PC-3 (cell line): ENCODE data around the gene SOCS6. TPM values are rescaled to one million over a fixed set of nuclear protein-coding genes. Genes with fewer than 3 reads are reported as not detected.
"Not testable (repeated sequence)": the region's sequence is repeated elsewhere in the genome, so short reads cannot be mapped to it uniquely, and the experiment has no call there.

ENCODE experiments used
- ATAC-seq: fragments of 200-7000 bp; cut with Tn5 transposase; 2 replicates; pipeline ENCODE4 v1.9.1; 2020; ENCODE audit warnings: mild to moderate bottlenecking, moderate library complexity
- BruUV-seq: library from RNA; stranded (reverse); fragments of 400-500 nt; replicated peaks from 2 replicates; lab custom pipeline; 2021; lab: Mats Ljungman, UMichigan
- CTCF ChIA-PET: fragments of 300-600 bp; sonication (Branson Sonifier 250); formaldehyde crosslinking; loops from one replicate; lab custom pipeline; 2022; ENCODE audit warnings: antibody characterized with exemption; lab: Charles Lee
- POLR2A ChIA-PET: fragments of 300-600 bp; sonication (Branson Sonifier 250); formaldehyde crosslinking; loops from one replicate; lab custom pipeline; 2022; ENCODE audit warnings: antibody characterized with exemption; ENCODE audit not compliant: unreplicated experiment; lab: Charles Lee
- DNase-seq: peaks from one replicate; pipeline ENCODE4 v3.0.0-alpha.2; 2015
- H2AFZ ChIP-seq: fragments of 300-600 bp; sonication (generic); 2 replicates; pipeline ENCODE4 v1.6.0; 2016; ENCODE audit warnings: antibody characterized with exemption, low read length
- H3F3A ChIP-seq: fragments of 300-600 bp; sonication (generic); one replicate; pipeline ENCODE4 v1.6.0; 2017; ENCODE audit warnings: antibody characterized with exemption, low read length, control low read depth, mild to moderate bottlenecking; ENCODE audit not compliant: unreplicated experiment
- H3K27ac ChIP-seq: fragments of 300-600 bp; sonication (generic); 2 replicates; pipeline ENCODE4 v1.5.1; 2016; ENCODE audit warnings: mild to moderate bottlenecking, low read length
- H3K27me3 ChIP-seq: fragments of 300-600 bp; sonication (generic); 2 replicates; pipeline ENCODE4 v1.6.1; 2016; ENCODE audit warnings: low read length, mixed read lengths
- H3K36me3 ChIP-seq: fragments of 300-600 bp; sonication (generic); 2 replicates; pipeline ENCODE4 v1.6.1; 2016; ENCODE audit warnings: low read depth, mixed run types, low read length, mixed read lengths
- H3K4me1 ChIP-seq: fragments of 300-600 bp; sonication (generic); 2 replicates; pipeline ENCODE4 v1.5.1; 2016; ENCODE audit warnings: low read length; ENCODE audit not compliant: insufficient read depth
- H3K4me2 ChIP-seq: fragments of 300-600 bp; sonication (generic); 2 replicates; pipeline ENCODE4 v1.6.0; 2016; ENCODE audit warnings: low read length
- H3K4me3 ChIP-seq: fragments of 300-600 bp; sonication (generic); 2 replicates; pipeline ENCODE4 v1.5.1; 2016; ENCODE audit warnings: mild to moderate bottlenecking, low read length, mixed read lengths
- H3K79me2 ChIP-seq: fragments of 300-600 bp; sonication (generic); 2 replicates; pipeline ENCODE4 v1.6.1; 2017; ENCODE audit warnings: low read length, mixed read lengths
- H3K9ac ChIP-seq: fragments of 300-600 bp; sonication (generic); 2 replicates; pipeline ENCODE4 v1.6.0; 2016; ENCODE audit warnings: mild to moderate bottlenecking, low read length
- H3K9me2 ChIP-seq: fragments of 300-600 bp; sonication (generic); replicated peaks from 2 replicates; pipeline ENCODE4 v1.6.1; 2016; ENCODE audit warnings: mixed run types, low read length, mixed read lengths
- H3K9me3 ChIP-seq: fragments of 300-600 bp; sonication (generic); 2 replicates; pipeline ENCODE4 v1.6.1; 2016; ENCODE audit warnings: low read length, mixed read lengths
- H4K20me1 ChIP-seq: fragments of 300-600 bp; sonication (generic); 2 replicates; pipeline ENCODE4 v1.6.1; 2016; ENCODE audit warnings: low read length, mixed read lengths
- CTCF ChIP-seq: fragments of 300-600 bp; sonication (generic); conservative IDR thresholded peaks from 2 replicates; pipeline ENCODE4 v1.5.1; 2017; ENCODE audit warnings: antibody characterized with exemption, low read depth, mild to moderate bottlenecking, low read length
- EZH2 ChIP-seq: fragments of 300-600 bp; sonication (generic); IDR thresholded peaks from one replicate; pipeline ENCODE4 v1.6.1; 2017; ENCODE audit warnings: antibody characterized with exemption, mild to moderate bottlenecking, low read length; ENCODE audit not compliant: unreplicated experiment
- EZH2phosphoT487 ChIP-seq: fragments of 300-600 bp; sonication (generic); IDR thresholded peaks from 2 replicates; pipeline ENCODE4 v1.6.1; 2018; ENCODE audit warnings: mild to moderate bottlenecking, antibody characterized with exemption, low read length, borderline replicate concordance
- intact Hi-C: fragments of 100-400 bp; cut with micrococcal nuclease; formaldehyde crosslinking; loops from 2 replicates; pipeline ENCODE4 v1.9.0; 2023
- total RNA-seq: library from RNA; depleted of rRNA; stranded (reverse); fragments of >200 nt; gene quantifications from 2 replicates; pipeline ENCODE4 v1.2.3, GENCODE V29; 2014

The SOCS6 gene
- total RNA-seq, 1 experiment from 2014 or later: 17.9 TPM

DNA sequence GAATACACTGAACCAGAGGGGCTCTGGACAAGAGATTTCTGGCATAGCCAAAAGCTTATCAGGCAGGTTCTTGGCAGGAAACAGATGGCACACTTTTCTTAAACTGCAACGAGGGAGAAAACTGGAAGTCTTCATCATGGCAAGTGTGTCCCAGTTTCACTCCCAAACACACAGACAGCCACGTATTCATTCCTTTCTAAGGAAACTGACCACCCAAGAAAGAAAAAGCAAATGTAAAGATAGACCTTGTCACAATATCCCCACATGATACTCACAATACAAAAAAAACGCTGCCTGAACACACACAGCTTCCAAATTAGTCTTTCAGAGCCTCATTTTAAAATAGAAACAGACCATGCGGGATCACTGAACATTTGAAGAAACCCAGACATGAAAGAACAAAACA, 42.8 kb upstream of the SOCS6 start:
- Histone ChIP-seq H3K79me2 (no peaks in the 10 kb centered on the region), H3K4me3 (no peak overlapping the region), H3K9me2 (no peaks in the 10 kb centered on the region), H3K9ac (no peak overlapping the region), H3K27me3 (no peaks in the 10 kb centered on the region), H3K9me3 (no peaks in the 10 kb centered on the region), H2AFZ (no peak overlapping the region), H4K20me1 (no peaks in the 10 kb centered on the region), H3K27ac (no peak overlapping the region), H3K36me3 (no peaks in the 10 kb centered on the region), H3K4me2 (no peak overlapping the region), H3F3A (no peaks in the 10 kb centered on the region), H3K4me1 (peaks cover 22% of the 10 kb centered on the region)
- no peak for TF ChIP-seq EZH2
- no peak for TF ChIP-seq EZH2phosphoT487
- no peak for TF ChIP-seq CTCF
- ATAC-seq (no peak), DNase-seq (no peak)
- intact Hi-C loops: no loop called here
- ChIA-PET CTCF (no interaction called here), POLR2A (no interaction called here)
- no TSS peak for BruUV-seq

DNA sequence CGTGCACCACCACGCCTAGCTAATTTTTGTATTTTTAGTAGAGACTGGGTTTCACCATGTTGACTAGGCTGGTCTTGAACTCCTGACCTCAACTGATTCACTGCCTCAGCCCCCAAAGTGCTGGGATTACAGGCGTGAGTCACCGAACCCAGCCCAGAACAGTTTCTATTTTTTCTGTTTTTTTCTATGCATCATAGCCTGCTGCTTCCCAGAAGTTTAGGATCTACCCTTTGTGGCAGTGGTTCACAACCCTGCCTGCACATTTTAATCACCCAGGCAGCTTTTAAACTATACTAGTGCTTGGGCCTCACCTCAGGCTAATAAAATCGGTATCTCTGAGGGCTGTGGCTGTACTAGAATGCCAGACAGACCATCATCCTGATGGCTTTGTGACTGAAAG, 39.7 kb upstream of the SOCS6 start:
- no peaks in the 10 kb centered on the region for H3K79me2 ChIP-seq
- H3K9me2 ChIP-seq: no peaks in the 10 kb centered on the region
- H3K27me3 ChIP-seq: no peaks in the 10 kb centered on the region
- H3K4me1 ChIP-seq: peaks cover 11% of the 10 kb centered on the region
- H4K20me1 ChIP-seq: no peaks in the 10 kb centered on the region
- DNase-seq: peak; percentile 44
- ChIA-PET POLR2A (no interaction called here), CTCF (no interaction called here)
- H3K9me3 ChIP-seq: no peaks in the 10 kb centered on the region
- no TSS peak for BruUV-seq
- ATAC-seq: peak; percentile 42
- no peaks in the 10 kb centered on the region for H3K36me3 ChIP-seq
- H3K9ac ChIP-seq: no peak overlapping the region
- TF ChIP-seq CTCF (no peak), EZH2 (no peak), EZH2phosphoT487 (no peak)
- H3K4me3 ChIP-seq: no peak overlapping the region
- intact Hi-C loops: no loop called here
- H3K4me2 ChIP-seq: no peak overlapping the region
- peak overlapping the region; percentile 57 for H3K27ac ChIP-seq
- no peaks in the 10 kb centered on the region for H3F3A ChIP-seq
- no peak overlapping the region for H2AFZ ChIP-seq

DNA sequence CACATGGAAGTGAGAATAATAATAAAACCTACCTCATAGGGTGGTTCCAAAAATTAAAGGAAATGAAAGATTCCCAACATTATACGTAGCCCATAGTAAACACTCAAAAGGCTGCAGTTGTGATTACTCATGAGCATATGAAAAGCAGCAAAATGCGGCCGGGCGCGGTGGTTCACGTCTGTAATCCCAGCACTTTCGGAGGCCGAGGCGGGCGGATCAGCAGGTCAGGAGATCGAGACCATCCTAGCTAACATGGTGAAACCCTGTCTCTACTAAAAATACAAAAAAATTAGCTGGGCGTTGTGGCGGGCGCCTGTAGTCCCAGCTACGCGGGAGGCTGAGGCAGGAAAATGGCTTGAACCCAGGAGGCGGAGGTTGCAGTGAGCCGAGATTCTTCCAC, 39.0 kb upstream of the SOCS6 start:
- CTCF ChIA-PET, H3K4me3 ChIP-seq, H3F3A ChIP-seq, H3K9me3 ChIP-seq, H3K27me3 ChIP-seq, H4K20me1 ChIP-seq, H2AFZ ChIP-seq, H3K36me3 ChIP-seq, intact Hi-C loops, DNase-seq, ATAC-seq, H3K9me2 ChIP-seq, H3K79me2 ChIP-seq, H3K4me1 ChIP-seq, BruUV-seq, H3K9ac ChIP-seq, POLR2A ChIA-PET, H3K4me2 ChIP-seq: not testable (repeated sequence)
- peak overlapping the region; percentile 57 for H3K27ac ChIP-seq
